Neuron (in vitro differentiated cells): Measurements from ENCODE around the gene MEAK7.

ENCODE experiments used
- H2AFZ ChIP-seq: one replicate; pipeline ENCODE4 v1.6.1; 2013; ENCODE audit warnings: low read depth, mild to moderate bottlenecking, inconsistent platforms, low read length, moderate library complexity
- H3K27me3 ChIP-seq: one replicate; pipeline ENCODE4 v1.6.1; 2013; ENCODE audit warnings: low read length; ENCODE audit not compliant: insufficient read depth
- H3K36me3 ChIP-seq: one replicate; pipeline ENCODE4 v1.6.1; 2013; ENCODE audit warnings: low read length; ENCODE audit not compliant: insufficient read depth
- H3K4me1 ChIP-seq: one replicate; pipeline ENCODE4 v1.6.1; 2013; ENCODE audit warnings: low read length; ENCODE audit not compliant: insufficient read depth
- H3K4me3 ChIP-seq: 2 replicates; pipeline ENCODE4 v1.5.1; 2013; ENCODE audit warnings: mild to moderate bottlenecking, low read length, moderate library complexity
- H3K9me3 ChIP-seq: one replicate; pipeline ENCODE4 v1.6.1; 2013; ENCODE audit warnings: low read length

MEAK7 gene

DNA sequence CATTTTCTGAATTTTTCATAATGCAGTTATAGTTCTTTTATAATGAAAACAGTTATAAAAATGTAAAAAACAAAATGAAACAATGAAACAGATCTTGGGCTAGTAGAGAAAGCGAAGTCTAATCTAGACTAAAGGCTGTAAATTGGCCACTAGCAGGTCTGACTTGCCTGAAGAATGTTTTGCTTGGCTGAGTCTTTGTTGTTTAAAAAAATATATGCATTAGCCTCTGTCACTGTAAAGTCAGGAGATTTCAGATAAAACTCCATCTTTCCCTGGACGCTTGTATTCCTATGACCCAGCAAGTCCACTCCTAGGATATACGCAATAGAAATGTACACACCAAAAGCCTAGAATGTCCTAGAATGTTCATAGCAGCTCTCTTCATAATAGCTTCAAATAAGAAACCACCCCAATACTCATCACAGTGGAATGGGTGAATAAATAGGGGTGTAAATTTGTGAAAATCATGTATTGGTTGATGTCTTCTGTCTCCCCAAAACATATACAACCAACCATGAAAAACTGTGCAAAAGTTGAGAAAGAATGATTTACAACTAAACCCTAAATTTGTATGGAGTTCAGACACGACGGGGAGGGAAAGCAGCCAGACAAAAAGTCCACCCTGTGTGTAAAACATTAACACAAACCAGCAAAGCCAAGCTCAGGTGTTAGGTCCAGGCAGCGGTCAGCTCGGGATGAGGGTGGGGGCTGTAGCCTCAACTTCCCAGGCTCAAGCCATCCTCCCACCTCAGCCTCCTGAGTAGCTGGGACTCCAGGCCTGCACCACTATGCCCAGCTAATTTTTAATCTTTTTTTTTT is 37.7 kb upstream of the MEAK7 start:
- Histone ChIP-seq H3K27me3 (no peaks in the 10 kb centered on the region), H2AFZ (no peak overlapping the region), H3K36me3 (no peaks in the 10 kb centered on the region), H3K4me3 (no peak overlapping the region), H3K9me3 (no peaks in the 10 kb centered on the region), H3K4me1 (peaks cover 20% of the 10 kb centered on the region)

- H3K4me3 ChIP-seq: no peak overlapping the region
- no peaks in the 10 kb centered on the region for H3K36me3 ChIP-seq
- peaks cover 31% of the 10 kb centered on the region for H3K4me1 ChIP-seq
- H2AFZ ChIP-seq: no peak overlapping the region
- no peaks in the 10 kb centered on the region for H3K9me3 ChIP-seq
- H3K27me3 ChIP-seq: no peaks in the 10 kb centered on the region
Observed at GRCh38 chr16:84540194-84540593, 35.7 kb upstream of the MEAK7 start.

GRCh38 chr16:84538222-84538840 is 33.9 kb upstream of the MEAK7 start:
- no peaks in the 10 kb centered on the region for H3K36me3 ChIP-seq
- no peak overlapping the region for H2AFZ ChIP-seq
- H3K4me1 ChIP-seq: peaks cover 39% of the 10 kb centered on the region
- no peaks in the 10 kb centered on the region for H3K27me3 ChIP-seq
- H3K4me3 ChIP-seq: no peak overlapping the region
- no peaks in the 10 kb centered on the region for H3K9me3 ChIP-seq

- Histone ChIP-seq H3K9me3 (no peaks in the 10 kb centered on the region), H3K36me3 (no peaks in the 10 kb centered on the region), H3K27me3 (no peaks in the 10 kb centered on the region), H3K4me1 (peaks cover 46% of the 10 kb centered on the region), H2AFZ (no peak overlapping the region), H3K4me3 (no peak overlapping the region)
Observed at GRCh38 chr16:84537491-84538151, 33.2 kb upstream of the MEAK7 start.

DNA sequence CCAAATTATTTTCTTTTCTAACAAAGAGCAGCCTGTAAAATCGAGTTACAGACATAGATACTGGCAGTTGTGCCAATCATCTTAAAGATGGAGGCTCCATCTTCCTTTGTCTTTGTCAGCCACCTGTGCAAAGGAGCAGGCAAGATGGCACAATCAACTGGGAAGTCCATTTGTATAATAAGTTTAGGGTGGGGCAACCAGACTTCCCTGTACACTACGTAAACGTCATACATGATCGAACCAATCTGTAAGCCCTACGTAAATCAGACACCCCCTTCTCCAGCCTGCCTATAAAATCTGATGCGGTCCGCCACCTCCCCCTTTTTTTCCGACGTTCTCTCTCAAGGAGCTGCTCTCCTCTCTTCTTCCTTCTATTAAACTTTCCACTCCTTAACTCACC is 31.4 kb upstream of the MEAK7 start:
- H2AFZ ChIP-seq: no peak overlapping the region
- no peaks in the 10 kb centered on the region for H3K9me3 ChIP-seq
- no peaks in the 10 kb centered on the region for H3K36me3 ChIP-seq
- H3K4me1 ChIP-seq: peaks cover 59% of the 10 kb centered on the region
- H3K4me3 ChIP-seq: no peak overlapping the region
- H3K27me3 ChIP-seq: no peaks in the 10 kb centered on the region

DNA sequence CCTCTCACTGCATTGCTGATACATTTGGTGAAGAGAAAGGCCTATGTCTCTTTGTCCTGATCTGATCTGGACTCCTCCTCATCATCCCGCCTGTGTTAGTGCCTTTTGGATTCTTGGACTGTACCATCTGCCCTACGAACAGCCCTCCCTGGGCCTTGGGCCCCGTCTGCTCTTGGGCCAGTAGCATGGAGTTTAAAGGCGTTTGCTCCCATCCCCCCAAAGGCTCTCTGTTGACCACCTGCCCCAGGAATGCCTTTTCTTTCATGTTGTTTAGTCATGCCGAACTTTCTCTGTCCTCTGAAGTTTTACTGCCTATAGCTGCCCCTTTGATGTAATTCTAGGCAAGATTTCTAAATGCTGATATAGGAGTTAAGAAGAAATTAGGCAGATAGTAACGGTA is 30.9 kb upstream of the MEAK7 start:
- Histone ChIP-seq H3K9me3 (no peaks in the 10 kb centered on the region), H3K27me3 (no peaks in the 10 kb centered on the region), H3K4me3 (no peak overlapping the region), H3K36me3 (no peaks in the 10 kb centered on the region), H3K4me1 (peaks cover 59% of the 10 kb centered on the region), H2AFZ (no peak overlapping the region)

GRCh38 chr16:84534815-84535214 is 30.4 kb upstream of the MEAK7 start:
- Histone ChIP-seq H3K36me3 (no peaks in the 10 kb centered on the region), H3K9me3 (no peaks in the 10 kb centered on the region), H2AFZ (no peak overlapping the region), H3K4me3 (no peak overlapping the region), H3K27me3 (no peaks in the 10 kb centered on the region), H3K4me1 (peaks cover 59% of the 10 kb centered on the region)

DNA sequence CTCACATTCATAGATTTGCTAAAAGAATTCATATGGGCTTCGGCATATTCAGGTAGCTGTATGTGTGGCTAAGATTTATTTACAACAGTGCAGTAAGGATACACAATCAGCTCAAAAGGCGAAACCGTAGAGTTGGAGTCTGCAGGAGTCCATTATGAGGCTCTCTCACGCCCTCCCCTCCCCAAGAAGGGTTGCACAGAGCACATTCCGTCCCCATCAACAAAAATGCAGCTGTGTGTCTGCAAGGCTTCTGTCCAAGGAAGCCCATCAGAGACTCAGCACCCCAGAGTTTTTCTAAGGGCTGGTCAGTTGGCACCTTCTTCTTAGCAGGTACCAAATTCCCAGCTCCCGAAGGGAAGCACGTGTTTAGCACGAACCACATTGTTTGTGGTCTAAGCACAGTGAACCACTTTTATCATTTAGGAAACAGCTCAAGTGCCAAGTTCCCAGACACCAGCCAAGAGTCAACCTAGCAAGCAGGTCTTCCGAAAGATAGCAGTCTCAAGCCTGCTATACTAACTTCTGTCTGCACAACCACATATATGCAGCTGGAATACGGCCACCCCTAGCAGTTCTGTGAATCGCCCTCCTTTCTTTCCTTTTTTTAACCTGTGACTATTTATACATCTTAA is 28.5 kb upstream of the MEAK7 start:
- no peak overlapping the region for H3K4me3 ChIP-seq
- peaks cover 52% of the 10 kb centered on the region for H3K4me1 ChIP-seq
- peak overlapping the region; percentile 7 for H2AFZ ChIP-seq
- H3K9me3 ChIP-seq: peaks cover 3% of the 10 kb centered on the region
- no peaks in the 10 kb centered on the region for H3K36me3 ChIP-seq
- no peaks in the 10 kb centered on the region for H3K27me3 ChIP-seq

DNA sequence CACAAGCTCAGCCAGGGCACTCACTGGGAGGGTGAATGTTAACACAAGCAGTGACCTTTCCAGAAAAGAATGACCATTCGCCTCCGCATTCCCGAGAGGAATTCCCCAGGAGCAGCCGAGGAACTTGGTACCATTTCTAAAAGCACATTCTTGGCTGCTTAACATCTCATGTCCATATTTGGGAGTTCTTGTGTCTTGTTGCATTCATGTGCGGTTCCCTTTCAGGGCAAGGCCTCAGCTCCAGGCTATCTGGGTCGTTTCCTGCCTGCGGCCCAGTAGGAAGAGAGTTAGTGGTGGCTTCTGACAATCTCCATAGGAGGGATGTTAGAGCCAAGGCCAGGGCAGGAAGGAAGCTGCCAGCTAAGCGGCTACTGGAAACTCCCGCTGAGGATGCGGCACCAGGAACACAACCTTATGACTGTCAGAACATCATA is 27.8 kb upstream of the MEAK7 start:
- Histone ChIP-seq H3K4me1 (peaks cover 47% of the 10 kb centered on the region), H3K9me3 (peaks cover 3% of the 10 kb centered on the region), H3K36me3 (no peaks in the 10 kb centered on the region), H3K27me3 (no peaks in the 10 kb centered on the region), H2AFZ (peak overlapping the region; percentile 7), H3K4me3 (no peak overlapping the region)

- H3K9me3 ChIP-seq: peaks cover 3% of the 10 kb centered on the region
- H3K36me3 ChIP-seq: no peaks in the 10 kb centered on the region
- H3K4me3 ChIP-seq: no peak overlapping the region
- H3K27me3 ChIP-seq: no peaks in the 10 kb centered on the region
- no peak overlapping the region for H2AFZ ChIP-seq
- H3K4me1 ChIP-seq: peaks cover 41% of the 10 kb centered on the region
Observed at GRCh38 chr16:84531671-84532111, 27.2 kb upstream of the MEAK7 start.

DNA sequence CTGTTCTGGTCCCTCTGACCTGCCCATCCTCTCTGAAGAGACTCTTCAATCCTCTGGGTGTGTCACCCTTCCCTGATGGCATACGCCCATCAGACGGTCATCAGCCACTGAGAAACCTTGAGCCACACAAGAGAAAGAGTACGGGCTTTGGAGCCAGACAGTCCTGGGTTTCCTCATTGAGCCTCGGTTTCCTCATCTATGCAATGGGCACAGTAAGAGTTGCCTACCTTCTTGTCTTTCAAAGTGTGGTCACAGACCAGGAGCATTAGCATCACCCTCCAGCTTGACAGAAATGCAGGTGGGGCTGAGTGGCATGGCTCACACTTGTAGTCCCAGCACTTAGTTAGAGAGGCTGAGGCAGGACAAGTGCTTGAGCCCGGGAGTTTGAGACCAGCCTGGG is 26.1 kb upstream of the MEAK7 start:
- Histone ChIP-seq H2AFZ (no peak overlapping the region), H3K4me3 (no peak overlapping the region), H3K36me3 (no peaks in the 10 kb centered on the region), H3K27me3 (no peaks in the 10 kb centered on the region), H3K4me1 (peaks cover 32% of the 10 kb centered on the region), H3K9me3 (peaks cover 3% of the 10 kb centered on the region)

- Histone ChIP-seq H3K36me3 (no peaks in the 10 kb centered on the region), H2AFZ (no peak overlapping the region), H3K27me3 (no peaks in the 10 kb centered on the region), H3K4me3 (no peak overlapping the region), H3K9me3 (peaks cover 3% of the 10 kb centered on the region), H3K4me1 (peaks cover 22% of the 10 kb centered on the region)
Observed at GRCh38 chr16:84529607-84530006, 25.1 kb upstream of the MEAK7 start.

DNA sequence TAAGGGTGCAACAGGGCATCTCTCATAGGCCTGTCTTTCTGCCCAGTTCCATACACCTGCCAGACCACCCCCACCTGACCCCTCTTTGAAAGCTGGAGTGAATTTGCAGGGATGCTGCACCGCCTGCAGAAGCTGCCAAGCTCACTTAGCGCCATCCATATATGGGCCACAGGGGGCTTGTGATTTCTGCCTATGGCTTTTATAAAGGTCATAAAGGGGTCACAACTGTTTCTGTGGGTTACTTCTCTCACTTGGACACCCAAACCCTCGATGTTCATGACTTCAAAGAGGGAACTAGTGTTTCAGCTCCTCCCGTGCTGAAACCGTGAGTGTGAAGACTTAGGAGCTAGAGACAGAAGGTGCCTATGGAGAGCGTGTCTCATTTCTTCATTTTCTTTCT is 23.9 kb upstream of the MEAK7 start:
- H3K36me3 ChIP-seq: no peaks in the 10 kb centered on the region
- H3K9me3 ChIP-seq: peaks cover 3% of the 10 kb centered on the region
- peaks cover 20% of the 10 kb centered on the region for H3K4me1 ChIP-seq
- H2AFZ ChIP-seq: no peak overlapping the region
- H3K27me3 ChIP-seq: no peaks in the 10 kb centered on the region
- no peak overlapping the region for H3K4me3 ChIP-seq
